ENCODE results near the gene DENND1A.

GRCh38 chr9:123865226-123866000 is 64.5 kb downstream of the DENND1A start:
- no peak for TF ChIP-seq SUZ12 (IDR thresholded peaks at IDR 0.05)
- no peak for TF ChIP-seq TARDBP (IDR thresholded peaks at IDR 0.05)
- no peak for TF ChIP-seq SP1 (IDR thresholded peaks at IDR 0.05)

All from HEK293T (cell line).